ENCODE measurements around the gene FUCA1.
A peak's percentile ranks its signal among the peaks of the same experiment; 100 is the strongest.

FUCA1 gene

DNA sequence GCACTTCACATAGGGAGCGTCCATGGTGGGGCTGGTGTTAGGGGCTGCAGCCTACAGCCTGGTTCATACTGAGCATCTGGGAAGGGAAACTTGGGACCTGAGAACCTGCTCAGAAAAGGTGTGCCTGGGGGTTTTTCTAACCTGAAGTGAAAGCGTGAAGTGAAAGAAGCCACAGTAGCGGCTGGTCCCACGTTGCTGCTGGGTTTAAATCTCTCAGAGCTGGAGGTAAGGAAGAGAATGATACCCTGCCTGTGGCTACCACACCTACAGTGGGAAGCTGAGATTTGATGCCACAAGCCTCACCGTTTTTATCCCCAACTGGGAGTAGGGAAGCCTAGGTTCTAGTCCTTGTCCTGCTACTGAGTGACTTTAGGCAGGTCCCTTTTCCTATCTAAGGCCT, 21.0 kb upstream of the FUCA1 start:
- H3K9me3 ChIP-seq (ENCODE audit: control insufficient read depth in 1 of 2, low read length in 2 of 2), result no peaks in the 10 kb centered on the region
- no peaks in the 10 kb centered on the region for H3K27me3 ChIP-seq (ENCODE audit: low read depth, low read length)
- no peak overlapping the region for H3K4me3 ChIP-seq (ENCODE audit: low read depth in 1 of 2, low read length in 2 of 2)
- no peaks in the 10 kb centered on the region for H3K4me1 ChIP-seq (ENCODE audit: control insufficient read depth in 1 of 2, insufficient read depth in 2 of 2, low read length in 2 of 2)
- no peaks in the 10 kb centered on the region for H3K36me3 ChIP-seq (ENCODE audit: control insufficient read depth in 1 of 2, insufficient read depth in 2 of 2, low read length in 2 of 2)
- no peak overlapping the region for H3K27ac ChIP-seq (ENCODE audit: low read length)

- H3K36me3 ChIP-seq (ENCODE audit: control insufficient read depth in 1 of 2, insufficient read depth in 2 of 2, low read length in 2 of 2), result no peaks in the 10 kb centered on the region
- no peak overlapping the region for H3K4me3 ChIP-seq (ENCODE audit: low read depth in 1 of 2, low read length in 2 of 2)
- H3K9me3 ChIP-seq (ENCODE audit: control insufficient read depth in 1 of 2, low read length in 2 of 2), result no peaks in the 10 kb centered on the region
- peaks cover 0 to 3% of the 10 kb centered on the region in 2 donors for H3K4me1 ChIP-seq (ENCODE audit: control insufficient read depth in 1 of 2, insufficient read depth in 2 of 2, low read length in 2 of 2)
- H3K27me3 ChIP-seq (ENCODE audit: low read depth, low read length), result no peaks in the 10 kb centered on the region
- no peak overlapping the region for H3K27ac ChIP-seq (ENCODE audit: low read length)
Measured at GRCh38 chr1:23885222-23885621, 17.1 kb upstream of the FUCA1 start.

GRCh38 chr1:23882746-23883145, 14.7 kb upstream of the FUCA1 start:
- Histone ChIP-seq H3K4me3 (ENCODE audit: low read depth in 1 of 2, low read length in 2 of 2) (no peak overlapping the region), H3K9me3 (ENCODE audit: control insufficient read depth in 1 of 2, low read length in 2 of 2) (peaks cover 9 to 16% of the 10 kb centered on the region in 2 donors), H3K27me3 (ENCODE audit: low read depth, low read length) (no peaks in the 10 kb centered on the region), H3K36me3 (ENCODE audit: control insufficient read depth in 1 of 2, insufficient read depth in 2 of 2, low read length in 2 of 2) (no peaks in the 10 kb centered on the region), H3K27ac (ENCODE audit: low read length) (no peak overlapping the region), H3K4me1 (ENCODE audit: control insufficient read depth in 1 of 2, insufficient read depth in 2 of 2, low read length in 2 of 2) (peaks cover 0 to 3% of the 10 kb centered on the region in 2 donors)

- Histone ChIP-seq H3K36me3 (ENCODE audit: control insufficient read depth in 1 of 2, insufficient read depth in 2 of 2, low read length in 2 of 2) (no peaks in the 10 kb centered on the region), H3K4me3 (ENCODE audit: low read depth in 1 of 2, low read length in 2 of 2) (no peak overlapping the region), H3K27ac (ENCODE audit: low read length) (no peak overlapping the region), H3K9me3 (ENCODE audit: control insufficient read depth in 1 of 2, low read length in 2 of 2) (peaks cover 9 to 18% of the 10 kb centered on the region in 2 donors), H3K4me1 (ENCODE audit: control insufficient read depth in 1 of 2, insufficient read depth in 2 of 2, low read length in 2 of 2) (peaks cover 0 to 3% of the 10 kb centered on the region in 2 donors), H3K27me3 (ENCODE audit: low read depth, low read length) (no peaks in the 10 kb centered on the region)
Measured at GRCh38 chr1:23879809-23880208, 11.7 kb upstream of the FUCA1 start.

DNA sequence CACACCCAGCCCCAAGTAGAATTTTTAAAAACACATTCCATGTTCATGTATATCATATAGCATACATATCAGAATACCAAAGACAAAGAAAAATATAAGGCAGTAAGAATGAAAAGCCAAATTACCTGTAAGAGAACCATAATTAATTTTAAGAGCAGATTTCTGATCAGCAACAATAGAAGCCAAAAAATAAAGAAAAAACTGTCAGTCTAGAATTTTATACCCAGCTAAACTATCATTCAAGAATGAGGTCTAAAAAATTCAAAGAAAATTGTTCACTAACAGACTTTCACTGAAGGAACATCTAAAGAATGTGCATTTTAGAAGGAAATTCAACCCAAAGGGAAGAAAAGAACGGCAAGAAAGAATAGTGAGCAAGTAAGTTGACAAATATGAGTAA, 10.6 kb upstream of the FUCA1 start:
- peak overlapping the region in 1 of 2 donors; percentile 32 for H3K4me3 ChIP-seq (ENCODE audit: low read depth in 1 of 2, low read length in 2 of 2)
- no peaks in the 10 kb centered on the region for H3K27me3 ChIP-seq (ENCODE audit: low read depth, low read length)
- H3K36me3 ChIP-seq (ENCODE audit: control insufficient read depth in 1 of 2, insufficient read depth in 2 of 2, low read length in 2 of 2), result no peaks in the 10 kb centered on the region
- H3K4me1 ChIP-seq (ENCODE audit: control insufficient read depth in 1 of 2, insufficient read depth in 2 of 2, low read length in 2 of 2), result peaks cover 0 to 3% of the 10 kb centered on the region in 2 donors
- peaks cover 9 to 18% of the 10 kb centered on the region in 2 donors for H3K9me3 ChIP-seq (ENCODE audit: control insufficient read depth in 1 of 2, low read length in 2 of 2)
- H3K27ac ChIP-seq (ENCODE audit: low read length), result no peak overlapping the region

- Histone ChIP-seq H3K9me3 (ENCODE audit: control insufficient read depth in 1 of 2, low read length in 2 of 2) (peaks cover 9 to 18% of the 10 kb centered on the region in 2 donors), H3K27ac (ENCODE audit: low read length) (no peak overlapping the region), H3K27me3 (ENCODE audit: low read depth, low read length) (no peaks in the 10 kb centered on the region), H3K4me3 (ENCODE audit: low read depth in 1 of 2, low read length in 2 of 2) (no peak overlapping the region), H3K36me3 (ENCODE audit: control insufficient read depth in 1 of 2, insufficient read depth in 2 of 2, low read length in 2 of 2) (no peaks in the 10 kb centered on the region), H3K4me1 (ENCODE audit: control insufficient read depth in 1 of 2, insufficient read depth in 2 of 2, low read length in 2 of 2) (no peaks in the 10 kb centered on the region)
Measured at GRCh38 chr1:23875382-23875781, 7.3 kb upstream of the FUCA1 start.

DNA sequence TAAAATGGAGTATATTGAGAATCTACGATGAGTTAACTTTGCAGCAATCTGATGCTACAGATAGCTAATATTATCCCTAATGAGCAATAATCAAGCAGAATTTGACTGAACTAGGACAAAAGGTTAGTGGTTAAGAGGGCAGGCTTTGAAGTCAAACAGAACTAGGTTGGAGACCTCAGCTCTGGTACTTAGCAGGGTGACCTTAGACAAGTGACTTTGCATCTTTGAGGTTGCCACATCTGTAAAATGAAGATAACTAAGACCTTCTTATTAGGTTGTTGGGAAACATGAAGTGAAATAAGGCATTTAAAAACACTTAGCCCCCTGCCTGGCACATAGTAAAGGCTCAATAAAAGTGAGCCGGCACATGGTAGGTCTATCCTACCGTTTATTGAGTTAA, 4.3 kb upstream of the FUCA1 start:
- no peaks in the 10 kb centered on the region for H3K36me3 ChIP-seq (ENCODE audit: control insufficient read depth in 1 of 2, insufficient read depth in 2 of 2, low read length in 2 of 2)
- H3K27me3 ChIP-seq (ENCODE audit: low read depth, low read length), result no peaks in the 10 kb centered on the region

GRCh38 chr1:23869051-23869450, 961 bp upstream of the FUCA1 start:
- Histone ChIP-seq H3K4me3 (ENCODE audit: low read depth in 1 of 2, low read length in 2 of 2) (peak overlapping the region; percentile 74 to 91), H3K36me3 (ENCODE audit: control insufficient read depth in 1 of 2, insufficient read depth in 2 of 2, low read length in 2 of 2) (peaks cover 2 to 7% of the 10 kb centered on the region in 2 donors), H3K9me3 (ENCODE audit: control insufficient read depth in 1 of 2, low read length in 2 of 2) (no peaks in the 10 kb centered on the region), H3K27me3 (ENCODE audit: low read depth, low read length) (no peaks in the 10 kb centered on the region), H3K4me1 (ENCODE audit: control insufficient read depth in 1 of 2, insufficient read depth in 2 of 2, low read length in 2 of 2) (peaks cover 0 to 9% of the 10 kb centered on the region in 2 donors), H3K27ac (ENCODE audit: low read length) (no peak overlapping the region)

More for the DNA sequence above, 4.3 kb upstream of the FUCA1 start:
- H3K4me1 ChIP-seq (ENCODE audit: control insufficient read depth in 1 of 2, insufficient read depth in 2 of 2, low read length in 2 of 2), result peaks cover 0 to 2% of the 10 kb centered on the region in 2 donors
- H3K9me3 ChIP-seq (ENCODE audit: control insufficient read depth in 1 of 2, low read length in 2 of 2), result no peaks in the 10 kb centered on the region
- H3K4me3 ChIP-seq (ENCODE audit: low read depth in 1 of 2, low read length in 2 of 2), result no peak overlapping the region
- H3K27ac ChIP-seq (ENCODE audit: low read length), result no peak overlapping the region

DNA sequence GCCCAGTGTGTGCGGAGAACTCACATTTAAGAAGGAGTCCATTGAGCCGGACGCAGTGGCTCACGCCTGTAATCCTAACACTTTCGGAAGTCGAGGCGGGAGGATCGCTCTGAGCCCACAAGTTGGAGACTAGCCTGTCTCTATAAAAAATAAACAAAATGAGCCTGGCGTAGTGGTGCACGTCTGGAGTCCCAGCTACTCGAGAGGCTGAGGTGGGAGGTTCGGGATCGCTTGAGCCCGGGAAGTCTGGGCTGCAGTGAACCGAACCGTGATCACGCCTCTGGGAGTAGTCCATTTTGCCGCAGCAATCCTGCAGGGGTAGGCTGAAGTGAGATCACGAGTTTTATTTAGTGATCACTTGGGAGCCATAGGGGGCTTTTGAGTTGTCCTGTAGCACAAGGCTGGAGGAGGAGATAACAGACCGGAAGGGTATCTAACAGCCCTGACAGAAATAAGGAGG, 497 bp upstream of the FUCA1 start:
- H3K36me3 ChIP-seq (ENCODE audit: control insufficient read depth in 1 of 2, insufficient read depth in 2 of 2, low read length in 2 of 2), result peaks cover 2 to 7% of the 10 kb centered on the region in 2 donors
- peak overlapping the region; percentile 74 to 91 for H3K4me3 ChIP-seq (ENCODE audit: low read depth in 1 of 2, low read length in 2 of 2)
- peaks cover 0 to 9% of the 10 kb centered on the region in 2 donors for H3K4me1 ChIP-seq (ENCODE audit: control insufficient read depth in 1 of 2, insufficient read depth in 2 of 2, low read length in 2 of 2)
- no peaks in the 10 kb centered on the region for H3K27me3 ChIP-seq (ENCODE audit: low read depth, low read length)
- no peaks in the 10 kb centered on the region for H3K9me3 ChIP-seq (ENCODE audit: control insufficient read depth in 1 of 2, low read length in 2 of 2)
- peak overlapping the region; percentile 34 for H3K27ac ChIP-seq (ENCODE audit: low read length)

DNA sequence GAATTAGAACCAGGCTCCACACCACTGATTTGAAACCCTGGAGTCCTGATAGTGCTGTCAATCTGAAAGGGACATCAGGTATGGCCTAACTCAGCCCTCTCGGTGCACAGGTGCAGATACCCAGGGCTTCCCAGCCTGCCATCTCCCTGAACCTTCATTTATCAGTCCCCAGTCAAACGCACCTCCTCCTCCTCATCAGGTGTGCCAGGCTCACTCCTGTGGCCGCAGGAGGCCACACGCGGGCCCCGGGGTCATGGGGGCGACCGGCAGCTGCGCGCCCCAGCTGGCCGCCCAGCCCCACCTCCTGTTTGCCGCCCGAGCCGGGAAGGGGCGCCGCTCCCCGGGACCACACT, 572 bp downstream of the FUCA1 start:
- peak overlapping the region; percentile 74 to 91 for H3K4me3 ChIP-seq (ENCODE audit: low read depth in 1 of 2, low read length in 2 of 2)
- H3K27me3 ChIP-seq (ENCODE audit: low read depth, low read length), result no peaks in the 10 kb centered on the region
- no peak overlapping the region for H3K27ac ChIP-seq (ENCODE audit: low read length)
- H3K4me1 ChIP-seq (ENCODE audit: control insufficient read depth in 1 of 2, insufficient read depth in 2 of 2, low read length in 2 of 2), result peaks cover 0 to 9% of the 10 kb centered on the region in 2 donors
- no peaks in the 10 kb centered on the region for H3K9me3 ChIP-seq (ENCODE audit: control insufficient read depth in 1 of 2, low read length in 2 of 2)
- H3K36me3 ChIP-seq (ENCODE audit: control insufficient read depth in 1 of 2, insufficient read depth in 2 of 2, low read length in 2 of 2), result peaks cover 8 to 12% of the 10 kb centered on the region in 2 donors

DNA sequence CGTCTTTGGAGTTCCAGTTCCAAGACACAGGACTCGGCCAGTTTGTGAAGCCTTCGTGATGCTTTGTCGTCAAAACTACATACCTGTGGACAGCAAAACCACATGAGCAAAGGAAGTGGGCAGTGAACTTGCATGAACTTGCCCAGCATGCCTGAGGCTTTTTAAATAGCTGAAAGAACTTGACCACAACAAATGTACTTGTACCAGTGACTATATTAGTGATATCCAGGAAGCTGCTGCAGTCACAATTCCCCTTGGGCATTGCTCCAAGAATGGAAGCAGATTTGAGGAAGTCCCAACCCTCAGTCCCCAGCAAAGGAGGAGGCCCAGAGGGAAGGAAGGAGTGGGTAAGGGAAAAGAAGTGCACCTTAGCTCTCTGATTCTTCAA, 2.6 kb downstream of the FUCA1 start:
- Histone ChIP-seq H3K27me3 (ENCODE audit: low read depth, low read length) (no peaks in the 10 kb centered on the region), H3K4me3 (ENCODE audit: low read depth in 1 of 2, low read length in 2 of 2) (no peak overlapping the region), H3K36me3 (ENCODE audit: control insufficient read depth in 1 of 2, insufficient read depth in 2 of 2, low read length in 2 of 2) (peaks cover 14 to 19% of the 10 kb centered on the region in 2 donors), H3K9me3 (ENCODE audit: control insufficient read depth in 1 of 2, low read length in 2 of 2) (no peaks in the 10 kb centered on the region), H3K27ac (ENCODE audit: low read length) (no peak overlapping the region), H3K4me1 (ENCODE audit: control insufficient read depth in 1 of 2, insufficient read depth in 2 of 2, low read length in 2 of 2) (peaks cover 0 to 9% of the 10 kb centered on the region in 2 donors)

DNA sequence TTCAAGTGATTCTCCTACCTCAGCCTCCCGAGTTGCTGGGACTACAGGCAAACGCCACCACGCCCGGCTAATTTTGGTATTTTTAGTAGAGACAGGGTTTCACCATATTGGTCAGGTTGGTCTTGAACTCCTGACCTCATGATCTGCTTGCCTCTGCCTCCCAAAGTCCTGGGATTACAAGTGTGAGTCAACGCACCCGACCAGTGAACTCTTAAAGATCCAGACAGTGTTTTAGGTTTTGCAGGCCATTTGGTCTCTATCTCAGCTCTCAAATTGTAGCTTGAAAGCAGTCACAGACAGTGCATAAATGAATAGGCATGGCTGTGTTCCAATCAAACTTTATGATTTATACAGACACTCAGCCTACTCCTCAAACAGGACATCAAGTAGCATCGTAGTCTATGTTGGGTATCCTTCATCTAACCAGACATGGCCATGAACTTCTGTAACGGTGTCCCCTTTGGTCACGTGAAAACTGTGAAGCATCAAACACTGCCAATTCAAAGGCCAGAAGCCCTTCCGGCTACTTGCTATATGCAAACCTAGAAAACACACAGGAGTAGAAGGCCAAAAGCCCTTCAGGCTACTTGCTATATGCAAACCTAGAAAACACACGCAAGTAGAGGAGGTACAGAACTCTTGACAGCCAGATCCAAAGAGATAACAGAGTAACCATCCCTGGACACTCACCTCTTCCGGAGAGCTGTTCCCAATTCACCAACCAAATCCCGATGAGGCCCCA, 3.1 kb downstream of the FUCA1 start:
- no peak overlapping the region for H3K27ac ChIP-seq (ENCODE audit: low read length)
- H3K4me3 ChIP-seq (ENCODE audit: low read depth in 1 of 2, low read length in 2 of 2), result no peak overlapping the region
- peaks cover 15 to 20% of the 10 kb centered on the region in 2 donors for H3K36me3 ChIP-seq (ENCODE audit: control insufficient read depth in 1 of 2, insufficient read depth in 2 of 2, low read length in 2 of 2)
- H3K9me3 ChIP-seq (ENCODE audit: control insufficient read depth in 1 of 2, low read length in 2 of 2), result no peaks in the 10 kb centered on the region
- no peaks in the 10 kb centered on the region for H3K27me3 ChIP-seq (ENCODE audit: low read depth, low read length)
- H3K4me1 ChIP-seq (ENCODE audit: control insufficient read depth in 1 of 2, insufficient read depth in 2 of 2, low read length in 2 of 2), result peaks cover 0 to 9% of the 10 kb centered on the region in 2 donors

Data from muscle layer of duodenum (tissue), 2 donors.